Endothelial cell of umbilical vein (primary cell): Measurements from ENCODE around the gene SPPL2C. TPM values are rescaled to one million over a fixed set of nuclear protein-coding genes. Genes with fewer than 3 reads are reported as not detected.

ENCODE experiments used
- BruUV-seq: library from RNA; stranded (reverse); fragments of 400-500 nt; replicated peaks from 2 replicates; lab custom pipeline; 2021; lab: Mats Ljungman, UMichigan
- CTCF ChIA-PET: fragments of 300-600, 350-600 bp; sonication (Branson Sonifier 250); formaldehyde crosslinking; loops from one replicate; lab custom pipeline; 2021; ENCODE audit warnings: antibody characterized with exemption, inconsistent platforms; lab: Charles Lee
- POLR2A ChIA-PET: fragments of 300-600, 350-600 bp; sonication (Branson Sonifier 250); formaldehyde crosslinking; loops from one replicate; lab custom pipeline; 2021; ENCODE audit warnings: antibody characterized with exemption, inconsistent platforms; lab: Charles Lee
- DNase-seq: peaks from one replicate; pipeline ENCODE4 v3.0.0-alpha.2; 2011; ENCODE audit warnings: low read depth, low spot score
- FAIRE-seq: peaks from 2 replicates; lab custom pipeline; 2011; peaks lifted over from hg19 to GRCh38; lab: Jason Lieb, UNC
- H2AFZ ChIP-seq: 2 replicates; pipeline ENCODE4 v1.6.0; 2012; ENCODE audit warnings: low read depth, low read length, control low read depth, inconsistent platforms
- H3K27ac ChIP-seq: 2 replicates; pipeline ENCODE4 v1.5.1; 2011; ENCODE audit warnings: low read depth, mild to moderate bottlenecking, control low read depth, low read length, moderate library complexity; ENCODE audit not compliant: insufficient read depth
- H3K27me3 ChIP-seq, 2 experiments: 2 replicates each; pipeline versions ENCODE4 v1.6.0 to v1.6.1; 2011; ENCODE audit warnings: low read length in 2 of 2, mixed read lengths in 1 of 2; ENCODE audit not compliant: control insufficient read depth in 2 of 2, insufficient read depth in 2 of 2
- H3K36me3 ChIP-seq, 2 experiments: 2 replicates in 1 of 2; 3 replicates in 1 of 2; pipeline ENCODE4 v1.5.1; 2011; ENCODE audit warnings: low read length in 2 of 2, mild to moderate bottlenecking in 1 of 2, moderate library complexity in 1 of 2; ENCODE audit not compliant: control insufficient read depth in 2 of 2, insufficient read depth in 2 of 2; ENCODE audit errors: extremely low read depth in 1 of 2
- H3K4me1 ChIP-seq: 3 replicates; pipeline ENCODE4 v1.5.1; 2011; ENCODE audit warnings: mild to moderate bottlenecking, low read length; ENCODE audit not compliant: control insufficient read depth, insufficient read depth; ENCODE audit errors: extremely low read depth
- H3K4me2 ChIP-seq: 2 replicates; pipeline ENCODE4 v1.6.1; 2011; ENCODE audit warnings: low read length, control low read depth, mixed read lengths; ENCODE audit not compliant: insufficient read depth
- H3K4me3 ChIP-seq, 3 experiments: fragments of 200-600 bp in 1 of 3; sonication (generic), shearing (Covaris generic) in 1 of 3; replicated peaks in 1 of 3; 2 replicates each; pipeline ENCODE4 v1.5.1; 2011 to 2016; ENCODE audit warnings: control low read depth in 3 of 3, low read length in 3 of 3, mild to moderate bottlenecking in 2 of 3, inconsistent platforms in 1 of 3, low read depth in 1 of 3, moderate library complexity in 1 of 3; ENCODE audit not compliant: insufficient read depth in 1 of 3
- H3K79me2 ChIP-seq: 2 replicates; pipeline ENCODE4 v1.6.0; 2012; ENCODE audit warnings: low read length, inconsistent platforms; ENCODE audit not compliant: control insufficient read depth, insufficient read depth
- H3K9ac ChIP-seq: replicated peaks from 2 replicates; pipeline ENCODE3; 2011; ENCODE audit warnings: low read length, control low read depth; ENCODE audit not compliant: insufficient read depth; ENCODE audit errors: extremely low read depth
- H3K9me1 ChIP-seq: replicated peaks from 3 replicates; pipeline ENCODE4 v1.6.0; 2011; ENCODE audit warnings: mild to moderate bottlenecking, low read length; ENCODE audit not compliant: control insufficient read depth, insufficient read depth; ENCODE audit errors: extremely low read depth
- H3K9me3 ChIP-seq: replicated peaks from 2 replicates; pipeline ENCODE4 v1.5.1; 2012; ENCODE audit warnings: low read length, inconsistent platforms; ENCODE audit not compliant: control insufficient read depth, insufficient read depth
- H4K20me1 ChIP-seq: replicated peaks from 2 replicates; pipeline ENCODE3; 2011; ENCODE audit warnings: mild to moderate bottlenecking, low read length; ENCODE audit not compliant: control insufficient read depth, insufficient read depth; ENCODE audit errors: extremely low read depth
- EZH2 ChIP-seq: IDR thresholded peaks from 2 replicates; pipeline ENCODE4 v1.6.1; 2012; ENCODE audit warnings: borderline replicate concordance, low read depth, mild to moderate bottlenecking, moderate library complexity, low read length, inconsistent platforms; ENCODE audit not compliant: severe bottlenecking
- FOS ChIP-seq: IDR thresholded peaks from 2 replicates; pipeline ENCODE4 v1.6.1; 2011; ENCODE audit warnings: mild to moderate bottlenecking, low read length, moderate library complexity, borderline replicate concordance; ENCODE audit not compliant: insufficient read depth
- GATA2 ChIP-seq: IDR thresholded peaks from 2 replicates; pipeline ENCODE4 v1.7.0; 2011; ENCODE audit warnings: low read depth, mild to moderate bottlenecking, moderate library complexity, mixed read lengths, low read length; ENCODE audit not compliant: insufficient read length, insufficient read depth
- JUN ChIP-seq: IDR thresholded peaks from 2 replicates; pipeline ENCODE4 v1.6.1; 2011; ENCODE audit warnings: borderline replicate concordance, low read depth; ENCODE audit not compliant: insufficient read length, insufficient read depth
- MYC ChIP-seq: IDR thresholded peaks from one replicate; pipeline ENCODE4 v1.6.1; 2011; ENCODE audit warnings: mild to moderate bottlenecking, low read depth, low read length
- POLR2A ChIP-seq: IDR thresholded peaks from 2 replicates; pipeline ENCODE4 v1.6.1; 2012; ENCODE audit warnings: low read depth, mild to moderate bottlenecking, control low read depth, low read length
- POLR2AphosphoS5 ChIP-seq: IDR thresholded peaks from 2 replicates; pipeline ENCODE4 v1.6.1; 2012; ENCODE audit warnings: low read depth, mild to moderate bottlenecking, control low read depth, low read length, moderate library complexity; ENCODE audit not compliant: insufficient read depth
- dilution Hi-C: fragments of 300-500 bp; cut with MboI; formaldehyde crosslinking; loops from one replicate; pipeline ENCODE4 v1.15.0; 2019; ENCODE audit warnings: low sequenced_read_pairs; ENCODE audit not compliant: extremely low pct_ligation_motif_present
- intact Hi-C: fragments of 100-400 bp; cut with micrococcal nuclease; formaldehyde crosslinking; loops from one replicate; pipeline ENCODE4 v1.10.0; 2022
- polyA plus RNA-seq, 4 experiments: library from polyadenylated mRNA; depleted of rRNA in 3 of 4; stranded (reverse) in 3 of 4; unstranded in 1 of 4; fragments of >200 nt; gene quantifications; 2 replicates each; pipeline versions ENCODE4 v1.2.1 to v1.2.3, GENCODE V29; 2011 to 2012; ENCODE audit warnings: missing spikeins in 1 of 4
- total RNA-seq: library from RNA; stranded (reverse); gene quantifications from 2 replicates; pipeline ENCODE4 v1.2.3, GENCODE V29; 2021
- TF ChIP-seq, protein P1 (sequence below), 2 donors: IDR thresholded peaks; 1 replicate in 1 of 2; 2 replicates in 1 of 2; pipeline ENCODE4 v1.5.1; 2011; ENCODE audit warnings: low read length in 2 of 2, mild to moderate bottlenecking in 2 of 2, moderate library complexity in 2 of 2, control low read depth in 1 of 2, inconsistent platforms in 1 of 2, low read depth in 1 of 2; ENCODE audit not compliant: insufficient read depth in 1 of 2; ENCODE audit errors: extremely low read depth in 1 of 2
- TF ChIP-seq, protein P2 (sequence below): IDR thresholded peaks from 2 replicates; pipeline ENCODE4 v1.6.1; 2011; ENCODE audit not compliant: insufficient read depth, insufficient read length

Gene SPPL2C
- total and polyA plus RNA-seq, 2 donors (not counting 3 experiments of a cell fraction or from before 2014, with no cell fraction given): not detected

DNA sequence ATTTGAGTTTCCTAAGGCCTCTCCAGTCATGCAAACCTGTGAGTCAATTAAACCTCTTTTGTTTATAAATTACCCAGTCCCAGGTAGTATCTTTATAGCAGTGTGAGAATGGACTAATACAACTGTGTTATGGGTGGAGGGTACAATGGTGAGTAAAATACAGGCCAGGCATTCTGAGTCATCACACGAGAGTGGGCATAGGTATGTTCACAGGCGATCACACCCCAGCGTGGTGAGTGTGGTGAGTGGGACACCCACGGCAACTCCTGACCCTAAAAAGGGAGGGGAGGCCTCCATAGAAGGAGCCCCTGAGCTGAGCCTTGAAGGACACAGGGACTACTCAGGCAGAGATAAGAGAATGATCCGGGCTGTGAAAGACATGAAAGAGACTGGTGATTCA lies 27.0 kb downstream of the SPPL2C start:
- DNase-seq (no peak), FAIRE-seq (no peak)
- H3K79me2 ChIP-seq: no peaks in the 10 kb centered on the region
- no peak overlapping the region for H3K4me2 ChIP-seq
- TF ChIP-seq JUN: no peak
- no peak for TF ChIP-seq FOS
- TF ChIP-seq, protein P1, sequence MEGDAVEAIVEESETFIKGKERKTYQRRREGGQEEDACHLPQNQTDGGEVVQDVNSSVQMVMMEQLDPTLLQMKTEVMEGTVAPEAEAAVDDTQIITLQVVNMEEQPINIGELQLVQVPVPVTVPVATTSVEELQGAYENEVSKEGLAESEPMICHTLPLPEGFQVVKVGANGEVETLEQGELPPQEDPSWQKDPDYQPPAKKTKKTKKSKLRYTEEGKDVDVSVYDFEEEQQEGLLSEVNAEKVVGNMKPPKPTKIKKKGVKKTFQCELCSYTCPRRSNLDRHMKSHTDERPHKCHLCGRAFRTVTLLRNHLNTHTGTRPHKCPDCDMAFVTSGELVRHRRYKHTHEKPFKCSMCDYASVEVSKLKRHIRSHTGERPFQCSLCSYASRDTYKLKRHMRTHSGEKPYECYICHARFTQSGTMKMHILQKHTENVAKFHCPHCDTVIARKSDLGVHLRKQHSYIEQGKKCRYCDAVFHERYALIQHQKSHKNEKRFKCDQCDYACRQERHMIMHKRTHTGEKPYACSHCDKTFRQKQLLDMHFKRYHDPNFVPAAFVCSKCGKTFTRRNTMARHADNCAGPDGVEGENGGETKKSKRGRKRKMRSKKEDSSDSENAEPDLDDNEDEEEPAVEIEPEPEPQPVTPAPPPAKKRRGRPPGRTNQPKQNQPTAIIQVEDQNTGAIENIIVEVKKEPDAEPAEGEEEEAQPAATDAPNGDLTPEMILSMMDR (IDR thresholded peaks at IDR 0.05; ENCODE audit: extremely low read depth in 1 of 2, insufficient read depth in 1 of 2, low read depth in 1 of 2, low read length in 2 of 2): no peak
- TF ChIP-seq, protein P2, sequence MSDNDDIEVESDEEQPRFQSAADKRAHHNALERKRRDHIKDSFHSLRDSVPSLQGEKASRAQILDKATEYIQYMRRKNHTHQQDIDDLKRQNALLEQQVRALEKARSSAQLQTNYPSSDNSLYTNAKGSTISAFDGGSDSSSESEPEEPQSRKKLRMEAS: no peak
- TF ChIP-seq MYC: no peak
- no peak for TF ChIP-seq POLR2AphosphoS5
- no peak for TF ChIP-seq GATA2
- no peak for TF ChIP-seq POLR2A
- TF ChIP-seq EZH2: no peak
- no peaks in the 10 kb centered on the region for H3K4me1 ChIP-seq
- no peaks in the 10 kb centered on the region for H3K9me1 ChIP-seq
- BruUV-seq: no TSS peak
- H3K27ac ChIP-seq: no peak overlapping the region
- ChIA-PET CTCF (no interaction called here), POLR2A (no interaction called here)
- dilution Hi-C loops: no loop called here
- intact Hi-C loops: no loop called here
- H3K9ac ChIP-seq: no peak overlapping the region
- H2AFZ ChIP-seq: no peak overlapping the region
- no peaks in the 10 kb centered on the region for H3K36me3 ChIP-seq
- H3K4me3 ChIP-seq: no peak overlapping the region
- no peaks in the 10 kb centered on the region for H4K20me1 ChIP-seq
- H3K9me3 ChIP-seq: no peaks in the 10 kb centered on the region
- peaks cover 2 to 6% of the 10 kb centered on the region in 2 experiments for H3K27me3 ChIP-seq
